CD4-positive, alpha-beta T cell (primary cell): ENCODE data around the gene RALGPS2. TPM values are rescaled to one million over a fixed set of nuclear protein-coding genes. Genes with fewer than 3 reads are reported as not detected.

ENCODE experiments used
- ATAC-seq: fragments of 200-7000 bp; cut with Tn5 transposase; one replicate; pipeline ENCODE4 v1.10.0; 2022; ENCODE audit warnings: mild to moderate bottlenecking; ENCODE audit not compliant: poor library complexity
- CTCF ChIA-PET: fragments of 350-600 bp; sonication (Branson Sonifier 250); formaldehyde crosslinking; loops from one replicate; lab custom pipeline; 2021; ENCODE audit warnings: antibody characterized with exemption, inconsistent platforms; lab: Charles Lee
- POLR2A ChIA-PET: fragments of 350-600 bp; sonication (Branson Sonifier 250); formaldehyde crosslinking; loops from one replicate; lab custom pipeline; 2021; ENCODE audit warnings: antibody characterized with exemption, inconsistent platforms; lab: Charles Lee
- DNase-seq, 14 experiments: peaks; one replicate each; pipeline ENCODE4 v3.0.0-alpha.2; 2013 to 2020; ENCODE audit warnings: mixed read lengths in 2 of 14
- H3K27ac ChIP-seq, 2 donors: one replicate each; pipeline versions ENCODE4 v1.5.1 to v1.7.0; 2013; ENCODE audit warnings: low read length in 2 of 2, low read depth in 1 of 2, mild to moderate bottlenecking in 1 of 2
- H3K27me3 ChIP-seq, 2 experiments: 1 replicate in 1 of 2; 2 replicates in 1 of 2; pipeline versions ENCODE4 v1.6.1 to v1.7.0; 2013; ENCODE audit warnings: low read length in 2 of 2, control low read depth in 1 of 2, mild to moderate bottlenecking in 1 of 2, moderate library complexity in 1 of 2; ENCODE audit not compliant: insufficient read depth in 2 of 2, control insufficient read depth in 1 of 2
- H3K36me3 ChIP-seq: one replicate; pipeline ENCODE4 v1.6.1; 2013; ENCODE audit warnings: low read length, control low read depth; ENCODE audit not compliant: insufficient read depth
- H3K4me1 ChIP-seq: one replicate; pipeline ENCODE4 v1.6.1; 2013; ENCODE audit warnings: low read length, control low read depth; ENCODE audit not compliant: insufficient read depth
- H3K4me3 ChIP-seq: one replicate; pipeline ENCODE4 v1.5.1; 2013; ENCODE audit warnings: mild to moderate bottlenecking, low read length, moderate library complexity
- H3K9me3 ChIP-seq, 2 experiments: 1 replicate in 1 of 2; 2 replicates in 1 of 2; pipeline versions ENCODE4 v1.6.1 to v1.7.0; 2013; ENCODE audit warnings: low read length in 2 of 2, mild to moderate bottlenecking in 2 of 2, control low read depth in 1 of 2, moderate library complexity in 1 of 2; ENCODE audit not compliant: control insufficient read depth in 1 of 2, insufficient read depth in 1 of 2
- H3K27ac Mint-ChIP-seq: one replicate; pipeline ENCODE4 v1.8.0; 2020; ENCODE audit warnings: mixed read lengths
- H3K27me3 Mint-ChIP-seq: one replicate; pipeline ENCODE4 v1.8.0; 2021; ENCODE audit warnings: mixed read lengths
- H3K36me3 Mint-ChIP-seq: one replicate; pipeline ENCODE4 v1.8.0; 2021; ENCODE audit warnings: low read depth, mixed read lengths
- H3K4me1 Mint-ChIP-seq: one replicate; pipeline ENCODE4 v1.8.0; 2021; ENCODE audit warnings: low read depth, mixed read lengths
- H3K4me3 Mint-ChIP-seq: one replicate; pipeline ENCODE4 v1.8.0; 2020; ENCODE audit warnings: mild to moderate bottlenecking, mixed read lengths
- H3K9me3 Mint-ChIP-seq: one replicate; pipeline ENCODE4 v1.8.0; 2020; ENCODE audit warnings: mixed read lengths
- CTCF ChIP-seq: fragments of 200-600 bp; IDR thresholded peaks from one replicate; pipeline ENCODE4 v1.8.0; 2022; ENCODE audit warnings: antibody characterized with exemption, mild to moderate bottlenecking
- intact Hi-C, 2 experiments: fragments of 100-400 bp; cut with DNase I in 1 of 2; cut with micrococcal nuclease in 1 of 2; formaldehyde crosslinking; loops; one replicate each; pipeline versions ENCODE4 v1.15.1 to v1.9.0; 2023 to 2025; cut with DNase I, micrococcal nuclease
- total RNA-seq, 174 experiments: library from RNA in 2 of 174; stranded (reverse) in 2 of 174; gene quantifications; one replicate each; pipeline ENCODE4 v1.2.3 and lab custom pipeline; 2021 to 2026

Gene RALGPS2
- total RNA-seq, 2 experiments from 2014 or later = 8.6 to 10.8 TPM

GRCh38 chr1:178954325-178954690, 229.3 kb downstream of the RALGPS2 start:
- POLR2A ChIA-PET = no interaction called here
- no peak overlapping the region for H3K4me3 ChIP-seq

GRCh38 chr1:178954937-178955336, 229.9 kb downstream of the RALGPS2 start:
- CTCF ChIA-PET = no interaction called here
- POLR2A ChIA-PET = no interaction called here

More at GRCh38 chr1:178954325-178954690, 229.3 kb downstream of the RALGPS2 start:
- intact Hi-C loops = no loop called here
- CTCF ChIA-PET = no interaction called here
- no peaks in the 10 kb centered on the region for H3K36me3 ChIP-seq
- no peaks in the 10 kb centered on the region for H3K9me3 Mint-ChIP-seq
- ATAC-seq = no peak
- H3K27me3 ChIP-seq = no peaks in the 10 kb centered on the region
- no peak for DNase-seq
- no peak overlapping the region for H3K27ac ChIP-seq
- H3K4me3 Mint-ChIP-seq = no peak overlapping the region
- H3K4me1 Mint-ChIP-seq = no peaks in the 10 kb centered on the region
- no peak overlapping the region for H3K27ac Mint-ChIP-seq
- no peak for TF ChIP-seq CTCF
- no peaks in the 10 kb centered on the region for H3K36me3 Mint-ChIP-seq
- peaks cover 15% of the 10 kb centered on the region for H3K27me3 Mint-ChIP-seq
- H3K4me1 ChIP-seq = no peaks in the 10 kb centered on the region
- H3K9me3 ChIP-seq = peaks cover 0 to 8% of the 10 kb centered on the region in 2 experiments

GRCh38 chr1:178955391-178955954, 230.4 kb downstream of the RALGPS2 start:
- Mint-ChIP-seq H3K9me3 (no peaks in the 10 kb centered on the region), H3K27me3 (peaks cover 14% of the 10 kb centered on the region), H3K4me1 (no peaks in the 10 kb centered on the region), H3K4me3 (no peak overlapping the region), H3K27ac (no peak overlapping the region), H3K36me3 (no peaks in the 10 kb centered on the region)
- TF ChIP-seq CTCF = no peak
- Histone ChIP-seq H3K9me3 (peaks cover 0 to 9% of the 10 kb centered on the region in 2 experiments), H3K4me1 (no peaks in the 10 kb centered on the region), H3K4me3 (no peak overlapping the region), H3K27ac (no peak overlapping the region), H3K27me3 (no peaks in the 10 kb centered on the region), H3K36me3 (no peaks in the 10 kb centered on the region)
- DNase-seq (no peak), ATAC-seq (no peak)
- ChIA-PET POLR2A (no interaction called here), CTCF (no interaction called here)
- intact Hi-C loops = no loop called here

More at GRCh38 chr1:178954937-178955336, 229.9 kb downstream of the RALGPS2 start:
- no peaks in the 10 kb centered on the region for H3K27me3 ChIP-seq
- intact Hi-C loops = no loop called here
- H3K36me3 Mint-ChIP-seq = no peaks in the 10 kb centered on the region
- no peak for ATAC-seq
- peaks cover 0 to 8% of the 10 kb centered on the region in 2 experiments for H3K9me3 ChIP-seq
- no peaks in the 10 kb centered on the region for H3K9me3 Mint-ChIP-seq
- no peak overlapping the region for H3K4me3 ChIP-seq
- no peaks in the 10 kb centered on the region for H3K4me1 Mint-ChIP-seq
- no peak overlapping the region for H3K27ac ChIP-seq
- DNase-seq = no peak
- H3K27ac Mint-ChIP-seq = no peak overlapping the region
- H3K4me3 Mint-ChIP-seq = no peak overlapping the region
- H3K4me1 ChIP-seq = no peaks in the 10 kb centered on the region
- H3K27me3 Mint-ChIP-seq = peaks cover 15% of the 10 kb centered on the region
- TF ChIP-seq CTCF = no peak
- no peaks in the 10 kb centered on the region for H3K36me3 ChIP-seq
